Astrocyte of the spinal cord (primary cell): Measurements from ENCODE around the gene GNB5.
"Not testable (repeated sequence)": the region's sequence is repeated elsewhere in the genome, so short reads cannot be mapped to it uniquely, and the experiment has no call there.

Source experiments
- DNase-seq: peaks from one replicate; pipeline ENCODE4 v3.0.0; 2011; ENCODE audit warnings: low read depth, low spot score
- H3K4me3 ChIP-seq: 2 replicates; pipeline ENCODE4 v1.5.1; 2011; ENCODE audit warnings: low read depth, mild to moderate bottlenecking, low read length, moderate library complexity
- in situ Hi-C: cut with HindIII; loops from 2 replicates; pipeline ENCODE4 v1.10.0; 2017; ENCODE audit warnings: low sequenced_read_pairs
- TF ChIP-seq, protein P1 (sequence below): IDR thresholded peaks from 2 replicates; pipeline ENCODE4 v1.5.1; 2012; ENCODE audit warnings: low read depth, mild to moderate bottlenecking, low read length, inconsistent platforms

GNB5 gene

GRCh38 chr15:52085299-52085698 lies 105.9 kb downstream of the GNB5 start:
- in situ Hi-C loops, result no loop called here
- no peak for DNase-seq
- TF ChIP-seq, protein P1, sequence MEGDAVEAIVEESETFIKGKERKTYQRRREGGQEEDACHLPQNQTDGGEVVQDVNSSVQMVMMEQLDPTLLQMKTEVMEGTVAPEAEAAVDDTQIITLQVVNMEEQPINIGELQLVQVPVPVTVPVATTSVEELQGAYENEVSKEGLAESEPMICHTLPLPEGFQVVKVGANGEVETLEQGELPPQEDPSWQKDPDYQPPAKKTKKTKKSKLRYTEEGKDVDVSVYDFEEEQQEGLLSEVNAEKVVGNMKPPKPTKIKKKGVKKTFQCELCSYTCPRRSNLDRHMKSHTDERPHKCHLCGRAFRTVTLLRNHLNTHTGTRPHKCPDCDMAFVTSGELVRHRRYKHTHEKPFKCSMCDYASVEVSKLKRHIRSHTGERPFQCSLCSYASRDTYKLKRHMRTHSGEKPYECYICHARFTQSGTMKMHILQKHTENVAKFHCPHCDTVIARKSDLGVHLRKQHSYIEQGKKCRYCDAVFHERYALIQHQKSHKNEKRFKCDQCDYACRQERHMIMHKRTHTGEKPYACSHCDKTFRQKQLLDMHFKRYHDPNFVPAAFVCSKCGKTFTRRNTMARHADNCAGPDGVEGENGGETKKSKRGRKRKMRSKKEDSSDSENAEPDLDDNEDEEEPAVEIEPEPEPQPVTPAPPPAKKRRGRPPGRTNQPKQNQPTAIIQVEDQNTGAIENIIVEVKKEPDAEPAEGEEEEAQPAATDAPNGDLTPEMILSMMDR, result no peak
- no peak overlapping the region for H3K4me3 ChIP-seq

- DNase-seq, result no peak
- TF ChIP-seq, protein P1, result no peak
- no peak overlapping the region for H3K4me3 ChIP-seq
- in situ Hi-C loops, result no loop called here
These were observed 107.6 kb downstream of the GNB5 start for GRCh38 chr15:52083603-52084002.

GRCh38 chr15:52083037-52083359 lies 108.2 kb downstream of the GNB5 start:
- H3K4me3 ChIP-seq, in situ Hi-C loops, DNase-seq: not testable (repeated sequence)

DNA sequence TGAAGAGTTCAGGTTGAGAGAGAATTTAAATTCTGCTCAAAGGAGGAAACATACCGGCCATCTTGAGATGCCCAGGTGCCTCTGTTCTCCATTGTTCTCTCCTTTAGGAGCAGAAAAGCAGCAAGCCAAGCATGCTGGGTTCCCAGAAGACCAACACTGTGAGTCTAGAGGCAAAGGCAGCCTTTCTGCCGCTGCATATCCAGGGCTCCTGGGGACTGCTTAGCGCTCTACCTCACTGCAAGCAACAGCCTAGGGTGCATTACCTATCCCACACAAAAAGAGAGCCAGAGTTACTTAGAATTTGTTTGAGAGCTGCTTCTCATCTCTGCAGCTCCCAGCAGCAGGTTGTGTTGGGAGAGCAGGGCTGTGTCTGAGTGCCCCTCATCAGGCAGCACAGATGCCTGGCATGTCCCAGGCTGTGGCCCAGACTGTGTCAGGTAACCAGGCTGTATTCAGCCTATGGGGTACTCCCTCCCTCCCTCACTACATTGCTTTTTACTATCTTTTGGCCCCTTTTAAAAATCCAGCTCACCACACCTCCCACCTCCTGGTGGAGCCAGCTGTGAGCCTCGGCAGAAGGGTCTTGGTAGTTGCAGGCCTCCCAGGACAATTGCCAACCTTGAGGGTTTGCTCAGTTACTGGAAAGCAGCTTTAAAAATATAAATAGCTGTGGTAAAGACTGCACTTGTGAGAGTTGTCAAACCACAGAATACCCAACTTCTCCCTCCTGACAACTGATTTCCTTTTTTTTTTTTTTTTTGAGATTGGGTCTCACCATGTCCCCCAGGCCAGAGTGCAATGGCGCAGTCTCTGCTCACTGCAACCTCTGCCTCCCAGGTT lies 108.8 kb downstream of the GNB5 start:
- TF ChIP-seq, protein P1, result peak; percentile 4
- in situ Hi-C loops, result no loop called here
- DNase-seq, result peak; percentile 78
- no peak overlapping the region for H3K4me3 ChIP-seq

DNA sequence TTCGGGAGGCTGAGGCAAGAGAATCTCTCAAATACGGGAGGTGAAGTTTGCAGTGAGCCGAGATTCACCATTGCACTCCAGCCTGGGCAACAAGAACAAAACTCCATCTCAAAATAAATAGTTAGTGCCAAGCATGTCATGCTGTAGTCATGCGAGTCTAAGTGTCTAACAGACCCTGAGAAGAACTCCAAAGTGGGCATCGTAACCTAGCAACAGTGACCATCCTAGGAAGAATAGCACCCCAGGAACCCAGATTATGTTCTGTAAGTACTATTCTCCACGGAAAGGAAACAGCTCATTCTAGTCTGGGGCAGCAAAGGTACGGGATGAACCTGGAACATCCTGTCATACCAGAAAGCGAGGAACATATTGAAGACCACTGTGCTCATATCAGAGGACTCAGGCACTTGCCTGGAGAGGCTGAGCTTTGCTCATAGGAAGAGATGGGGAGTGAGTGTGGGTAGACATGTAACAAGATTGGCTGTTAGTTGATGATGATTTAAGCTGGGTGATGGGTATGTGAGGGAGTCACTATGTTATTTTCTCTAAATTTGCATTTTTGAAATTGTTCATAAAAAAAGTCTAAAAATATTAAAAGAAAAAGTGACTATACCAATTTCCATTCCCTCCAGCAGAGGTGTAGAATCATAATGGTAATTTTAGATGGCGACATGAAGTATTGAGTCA lies 110.3 kb downstream of the GNB5 start:
- no peak overlapping the region for H3K4me3 ChIP-seq
- in situ Hi-C loops, result no loop called here
- TF ChIP-seq, protein P1, result no peak
- no peak for DNase-seq

DNA sequence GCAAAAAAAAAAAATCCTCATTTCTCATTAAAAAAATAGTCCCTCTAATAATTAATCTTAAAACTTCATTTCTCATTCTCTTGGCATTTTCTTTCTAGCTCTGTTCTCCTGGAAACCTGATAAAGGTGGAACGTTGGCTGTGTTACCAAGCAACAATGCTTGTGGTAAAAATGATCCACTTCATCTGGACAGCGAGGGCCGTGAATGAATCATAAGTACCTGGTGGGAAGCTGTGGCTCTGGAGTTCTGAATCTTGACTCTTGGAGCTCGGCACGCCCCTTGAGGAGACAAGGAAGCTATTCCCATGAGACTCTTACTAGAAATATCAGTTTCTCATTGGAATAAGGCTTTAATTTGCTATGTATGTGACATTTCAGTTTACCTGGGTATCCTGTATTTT lies 111.2 kb downstream of the GNB5 start:
- TF ChIP-seq, protein P1, result no peak
- in situ Hi-C loops, result no loop called here
- H3K4me3 ChIP-seq, result no peak overlapping the region
- peak; percentile 29 for DNase-seq
